Left kidney (tissue), 2 donors: ENCODE data around the gene TPSAB1. TPM values are rescaled to one million over a fixed set of nuclear protein-coding genes. Genes with fewer than 3 reads are reported as not detected.
"Not testable (repeated sequence)": the region's sequence is repeated elsewhere in the genome, so short reads cannot be mapped to it uniquely, and the experiment has no call there.

Experiments used
- DNase-seq: peaks from one replicate; pipeline ENCODE4 v3.0.0-alpha.2; 2013
- polyA plus RNA-seq: library from polyadenylated mRNA; unstranded; fragments of 120-200 nt; gene quantifications from one replicate; pipeline ENCODE4 v1.2.1, GENCODE V29; 2013; ENCODE audit not compliant: insufficient read length

The TPSAB1 gene
- polyA plus RNA-seq, 1 donor = not detected

DNA sequence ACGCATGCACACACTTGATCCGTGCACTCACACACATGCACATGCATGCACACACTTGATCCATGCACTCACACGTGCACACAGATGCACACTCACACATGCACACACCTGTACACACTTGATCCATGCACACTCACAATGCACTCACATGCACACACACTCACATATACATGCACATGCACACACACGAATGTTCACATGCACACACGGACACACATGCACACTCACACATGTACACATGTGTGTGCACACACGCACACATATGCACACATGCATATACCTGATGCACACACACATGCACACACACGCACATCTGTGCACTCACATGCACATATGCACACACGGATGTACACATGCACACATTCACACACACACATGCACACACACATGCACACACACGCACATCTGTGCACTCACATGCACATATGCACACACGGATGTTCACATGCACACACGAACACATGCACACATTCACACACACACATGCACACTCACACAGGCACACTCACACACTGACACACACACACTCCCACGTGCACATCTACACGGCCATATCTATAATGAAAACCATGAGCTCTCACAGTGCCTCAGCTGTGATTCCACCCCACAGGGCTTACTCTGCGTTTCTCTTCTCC, 7.5 kb downstream of the TPSAB1 start:
- DNase-seq = not testable (repeated sequence)

DNA sequence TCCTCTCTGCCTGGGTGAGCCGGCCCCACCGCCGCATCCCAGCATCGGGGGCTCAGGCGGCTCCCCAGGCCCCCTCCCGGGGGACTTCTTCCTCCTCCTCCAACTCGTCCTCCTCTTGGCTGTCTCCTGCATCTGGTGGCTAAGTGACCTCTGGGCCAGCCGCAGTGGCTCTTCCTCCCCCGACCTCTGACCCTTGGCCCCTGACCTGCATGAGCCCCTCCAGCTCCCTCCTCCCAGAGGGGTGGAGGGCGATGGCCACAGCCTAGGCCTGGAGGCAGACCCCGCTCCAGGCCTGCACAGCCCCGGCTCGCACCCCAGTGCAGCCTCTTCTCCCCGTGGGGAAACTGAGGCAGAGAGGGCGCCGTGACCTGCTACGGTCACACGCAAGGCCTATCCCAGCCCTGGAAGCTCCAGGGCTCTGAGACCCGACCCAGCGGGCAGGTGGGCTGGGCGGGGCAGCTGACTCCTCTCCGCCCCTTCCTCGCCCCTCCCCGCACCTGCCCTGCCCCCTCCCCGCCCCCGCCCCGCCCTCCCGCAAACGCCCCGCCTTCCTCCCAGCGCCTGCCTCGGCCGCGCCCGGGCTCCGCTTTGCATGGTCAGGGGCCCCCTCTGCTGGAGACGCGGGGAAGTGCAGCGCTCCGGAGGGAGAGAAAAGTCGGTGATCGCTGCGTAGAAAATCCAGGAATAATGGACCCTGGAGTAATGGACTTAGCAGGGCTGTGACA, 8.7 kb downstream of the TPSAB1 start:
- not testable (repeated sequence) for DNase-seq

DNA sequence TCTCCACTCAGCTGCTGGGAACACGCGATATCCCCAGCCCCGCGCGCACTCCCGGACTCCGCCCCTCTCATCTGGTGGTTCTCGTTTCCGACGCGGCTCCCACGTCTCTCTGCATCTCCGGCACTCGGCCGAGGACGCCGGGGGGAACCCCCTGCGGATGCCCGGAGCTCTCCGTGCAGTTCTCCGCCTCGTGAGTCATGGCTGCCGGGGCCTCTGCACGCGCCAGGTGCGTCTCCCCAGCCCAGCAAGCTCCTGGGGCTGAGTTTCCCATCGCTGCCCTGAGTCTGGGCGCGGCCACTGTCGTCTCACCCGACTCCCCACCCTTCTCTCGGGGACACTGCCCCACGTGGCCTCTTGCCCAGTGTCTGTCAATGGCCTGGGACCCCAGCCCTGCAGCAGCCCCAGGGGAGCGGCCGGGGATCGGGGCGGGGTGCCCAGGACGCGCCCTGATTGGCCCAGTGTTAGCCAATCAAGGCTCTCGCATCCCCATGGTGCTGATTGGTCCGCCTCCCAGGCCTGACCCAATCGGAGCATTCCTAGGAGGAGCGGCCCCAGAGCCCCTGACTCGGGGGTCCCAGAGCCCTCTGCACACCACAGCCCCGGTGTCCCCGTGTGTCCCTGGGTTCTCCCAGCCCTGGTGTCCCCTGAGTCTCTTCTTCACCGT, 13.3 kb downstream of the TPSAB1 start:
- not testable (repeated sequence) for DNase-seq

DNA sequence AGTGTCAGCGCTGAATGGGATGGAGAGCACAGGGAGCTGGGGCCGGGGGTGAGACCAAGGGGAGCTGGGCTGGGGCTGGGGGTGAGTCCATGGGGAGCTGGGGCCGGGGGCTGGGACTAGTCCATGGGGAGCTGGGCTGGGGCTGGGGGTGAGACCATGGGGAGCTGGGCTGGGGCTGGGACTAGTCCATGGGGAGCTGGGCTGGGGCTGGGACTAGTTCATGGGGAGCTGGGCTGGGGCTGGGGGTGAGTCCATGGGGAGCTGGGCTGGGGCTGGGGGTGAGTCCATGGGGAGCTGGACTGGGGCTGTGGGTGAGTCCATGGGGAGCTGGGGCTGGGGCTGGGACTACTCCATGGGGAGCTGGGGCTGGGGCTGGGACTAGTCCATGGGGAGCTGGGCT, 14.3 kb downstream of the TPSAB1 start:
- not testable (repeated sequence) for DNase-seq

DNA sequence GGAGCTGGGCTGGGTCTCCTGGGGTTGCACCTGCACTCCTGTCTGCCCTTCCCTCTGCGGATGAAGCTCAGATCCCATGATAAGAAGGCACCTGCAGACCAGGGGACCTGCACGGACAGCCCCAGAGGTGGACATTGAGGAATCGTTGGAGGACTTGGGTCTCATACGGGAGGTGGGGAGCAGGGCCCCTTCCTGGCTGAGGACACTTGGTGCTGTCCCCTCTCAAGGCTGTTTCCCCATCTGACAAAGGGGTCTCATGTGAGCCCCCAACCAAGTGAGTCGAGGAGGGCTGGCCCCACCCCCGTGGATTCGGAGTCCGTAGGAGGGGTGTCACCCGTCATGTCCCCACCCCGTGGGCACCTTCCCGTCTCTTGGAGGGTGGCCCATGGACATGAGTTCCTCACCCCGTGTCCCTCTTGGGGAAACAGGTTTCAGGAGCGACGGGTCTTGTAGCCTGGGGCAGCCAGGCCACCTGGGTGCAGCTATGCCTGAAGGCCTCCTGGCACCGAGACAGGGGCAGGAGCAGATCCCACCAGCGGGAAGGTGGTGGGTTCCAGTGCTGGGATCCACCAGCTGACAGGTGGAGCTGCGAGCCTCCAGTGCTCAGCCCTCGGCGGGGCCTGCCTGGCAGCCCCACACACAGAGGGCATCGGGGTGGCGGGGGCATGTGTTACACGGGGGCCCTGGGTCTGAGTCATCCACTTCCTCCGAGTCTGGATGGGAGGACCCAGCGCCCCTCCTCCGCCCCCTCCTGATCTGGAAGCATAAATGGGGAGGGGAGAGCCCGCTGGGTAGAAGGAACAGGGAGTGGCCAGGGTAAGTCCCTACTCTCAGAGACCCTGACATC, 15.0 kb downstream of the TPSAB1 start, which contains the start of gene TPSD1:
TSS of gene TPSD1 (plus strand) at position 794 of the 847 bp plus-strand sequence. CDS start 212 bp downstream, outside the sequence.
- DNase-seq = not testable (repeated sequence)

DNA sequence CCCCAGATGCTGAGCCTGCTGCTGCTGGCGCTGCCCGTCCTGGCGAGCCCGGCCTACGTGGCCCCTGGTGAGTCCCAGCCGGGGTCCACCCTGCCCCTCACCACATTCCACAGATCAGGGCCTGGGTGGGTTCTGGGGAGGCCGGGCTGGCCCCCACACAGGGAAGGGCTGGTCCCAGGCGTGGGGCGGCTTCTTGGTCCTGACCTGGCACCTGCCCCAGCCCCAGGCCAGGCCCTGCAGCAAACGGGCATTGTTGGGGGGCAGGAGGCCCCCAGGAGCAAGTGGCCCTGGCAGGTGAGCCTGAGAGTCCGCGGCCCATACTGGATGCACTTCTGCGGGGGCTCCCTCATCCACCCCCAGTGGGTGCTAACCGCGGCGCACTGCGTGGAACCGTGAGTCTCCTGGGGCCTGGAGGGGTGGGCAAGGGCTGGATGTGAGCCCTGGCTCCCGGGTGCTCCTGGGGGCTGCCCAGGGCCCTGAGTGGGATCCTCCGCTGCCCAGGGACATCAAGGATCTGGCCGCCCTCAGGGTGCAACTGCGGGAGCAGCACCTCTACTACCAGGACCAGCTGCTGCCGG, 15.9 kb downstream of the TPSAB1 start:
- not testable (repeated sequence) for DNase-seq

DNA sequence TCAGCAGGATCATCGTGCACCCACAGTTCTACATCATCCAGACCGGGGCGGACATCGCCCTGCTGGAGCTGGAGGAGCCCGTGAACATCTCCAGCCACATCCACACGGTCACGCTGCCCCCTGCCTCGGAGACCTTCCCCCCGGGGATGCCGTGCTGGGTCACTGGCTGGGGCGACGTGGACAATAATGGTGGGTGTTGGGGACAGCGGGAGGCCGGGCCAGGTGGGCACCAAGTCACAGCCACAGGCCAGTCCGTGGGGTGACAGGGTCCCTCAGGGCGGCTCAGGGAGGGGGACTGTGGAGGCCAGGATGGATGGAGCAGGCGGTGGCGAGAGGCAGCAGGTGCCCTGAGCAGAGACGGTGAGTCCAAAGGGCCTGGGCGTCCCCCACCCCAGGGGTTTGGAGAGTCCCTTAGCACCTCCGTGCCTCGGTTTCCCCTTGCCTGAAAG, 16.4 kb downstream of the TPSAB1 start:
- no peak for DNase-seq

DNA sequence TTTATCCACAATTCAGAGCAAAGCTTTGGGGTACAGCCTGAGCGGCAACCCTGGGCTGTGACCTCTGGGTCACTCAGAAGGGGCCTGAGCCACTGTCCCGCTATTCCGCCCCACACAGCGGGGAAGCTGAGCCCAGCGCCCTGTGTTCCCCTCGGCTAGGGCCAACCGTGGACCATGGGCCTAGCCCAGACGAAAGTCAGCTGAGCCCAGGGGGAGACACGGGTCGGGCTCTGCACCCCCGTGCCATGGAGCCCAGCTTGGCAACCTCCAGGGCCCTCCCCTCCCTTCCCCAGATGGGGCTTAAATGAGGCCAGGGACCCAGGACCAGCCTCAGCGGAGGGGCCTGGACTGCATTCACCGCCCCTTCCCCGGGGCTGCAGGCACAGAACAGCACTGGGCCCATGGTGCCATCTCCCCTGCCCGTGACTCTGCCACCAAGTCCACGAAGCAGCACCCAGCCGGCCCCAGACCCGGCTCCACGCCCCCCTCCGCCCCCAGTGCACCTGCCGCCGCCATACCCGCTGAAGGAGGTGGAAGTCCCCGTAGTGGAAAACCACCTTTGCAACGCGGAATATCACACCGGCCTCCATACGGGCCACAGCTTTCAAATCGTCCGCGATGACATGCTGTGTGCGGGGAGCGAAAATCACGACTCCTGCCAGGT, 17.2 kb downstream of the TPSAB1 start:
- no peak for DNase-seq

DNA sequence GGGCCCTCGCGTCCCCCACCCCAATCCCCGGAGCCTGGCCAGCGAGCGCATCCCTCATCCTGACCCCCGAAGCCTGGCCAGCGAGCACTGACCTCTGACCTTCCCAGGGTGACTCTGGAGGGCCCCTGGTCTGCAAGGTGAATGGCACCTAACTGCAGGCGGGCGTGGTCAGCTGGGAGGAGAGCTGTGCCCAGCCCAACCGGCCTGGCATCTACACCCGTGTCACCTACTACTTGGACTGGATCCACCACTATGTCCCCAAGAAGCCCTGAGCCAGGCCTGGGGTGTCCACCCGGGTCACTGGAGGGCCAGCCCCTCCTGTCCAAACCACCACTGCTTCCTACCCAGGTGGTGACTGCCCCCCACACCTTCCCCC, 17.7 kb downstream of the TPSAB1 start:
- no peak for DNase-seq

DNA sequence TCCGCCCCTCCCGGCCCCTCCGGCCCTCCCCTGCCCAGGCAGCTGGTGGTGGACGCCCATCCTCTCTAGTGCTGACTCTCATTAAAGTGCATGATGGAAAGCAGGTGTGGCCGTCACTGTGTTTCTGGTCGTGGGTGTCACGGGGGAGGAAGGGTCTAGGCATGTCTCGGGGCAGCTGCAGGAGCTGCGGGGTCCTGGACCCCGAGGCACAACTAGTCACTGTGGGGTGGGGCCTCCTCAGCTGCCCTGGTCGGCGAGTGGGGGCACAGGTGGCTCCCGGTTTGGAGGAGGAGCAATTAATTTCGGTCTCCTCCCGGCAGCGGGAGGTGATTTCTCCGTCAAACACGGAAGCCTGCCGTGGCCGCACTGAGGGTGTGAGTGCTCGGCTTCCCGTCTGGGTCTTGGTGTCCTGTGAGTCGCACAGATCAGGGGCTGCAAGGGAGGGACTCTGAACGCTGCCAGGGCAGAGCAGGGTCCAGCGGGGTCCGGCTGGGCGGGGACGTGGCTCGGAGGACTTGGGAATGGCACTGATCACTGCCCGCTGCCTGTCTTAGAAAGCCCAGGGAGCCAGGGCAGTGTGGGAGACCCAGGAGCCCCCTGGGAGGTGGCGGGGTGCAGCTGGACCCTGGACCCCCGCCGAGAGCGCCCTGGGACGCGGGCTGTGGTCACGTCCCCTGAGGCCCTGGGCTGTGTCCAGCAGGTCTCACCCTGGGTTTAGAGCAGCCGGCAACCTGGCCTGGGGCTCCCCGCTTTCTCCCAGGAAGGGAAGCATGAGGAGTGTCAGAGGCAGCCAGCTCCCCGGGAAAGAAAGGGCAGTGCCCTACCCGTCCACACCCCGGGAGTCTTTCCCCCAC, 18.6 kb downstream of the TPSAB1 start:
- DNase-seq = no peak

DNA sequence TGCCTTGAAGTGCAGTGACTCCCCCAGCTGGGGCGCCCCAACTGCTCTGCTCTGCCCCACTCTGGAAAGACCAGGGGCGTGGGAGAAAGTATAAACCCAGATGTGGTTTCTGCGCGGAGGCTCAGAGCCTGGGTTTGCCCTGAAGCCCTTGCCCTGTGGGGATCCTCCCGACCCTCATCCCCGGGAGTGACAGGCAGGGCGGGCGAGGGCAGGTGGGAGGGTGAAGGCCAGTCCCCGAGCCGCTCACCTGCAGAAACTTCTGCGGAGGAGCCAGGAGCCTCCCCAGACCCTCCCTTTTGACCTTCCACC, 19.2 kb downstream of the TPSAB1 start:
- DNase-seq = no peak

DNA sequence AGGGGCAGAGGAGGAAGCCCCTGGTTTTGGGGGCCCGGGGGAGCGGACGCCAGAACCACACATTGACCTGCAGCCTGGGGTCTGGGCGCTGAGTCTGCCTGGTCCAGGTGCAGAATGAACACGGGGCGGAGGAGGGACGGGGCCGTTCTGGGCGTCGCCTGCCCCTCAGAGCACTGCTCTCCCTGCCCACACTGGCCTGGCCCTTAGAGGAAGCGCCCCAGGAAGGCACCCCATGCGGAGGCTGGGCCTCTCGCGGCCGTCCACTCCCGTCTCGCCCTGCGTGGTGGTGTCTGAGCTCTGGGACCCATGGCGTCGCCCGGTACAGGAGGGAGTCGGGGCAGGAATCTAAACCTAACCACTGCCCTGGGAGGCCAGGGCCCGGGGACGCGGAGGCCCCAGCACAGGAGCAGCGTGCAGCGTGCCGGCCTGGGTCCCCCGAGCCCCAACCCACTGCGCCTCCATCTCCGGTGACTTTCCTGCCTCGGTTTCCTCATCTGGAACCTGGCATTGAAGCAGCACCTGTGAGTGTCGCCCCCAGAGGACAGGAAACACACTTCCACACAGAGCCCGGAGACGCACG, 19.7 kb downstream of the TPSAB1 start:
- DNase-seq = no peak

DNA sequence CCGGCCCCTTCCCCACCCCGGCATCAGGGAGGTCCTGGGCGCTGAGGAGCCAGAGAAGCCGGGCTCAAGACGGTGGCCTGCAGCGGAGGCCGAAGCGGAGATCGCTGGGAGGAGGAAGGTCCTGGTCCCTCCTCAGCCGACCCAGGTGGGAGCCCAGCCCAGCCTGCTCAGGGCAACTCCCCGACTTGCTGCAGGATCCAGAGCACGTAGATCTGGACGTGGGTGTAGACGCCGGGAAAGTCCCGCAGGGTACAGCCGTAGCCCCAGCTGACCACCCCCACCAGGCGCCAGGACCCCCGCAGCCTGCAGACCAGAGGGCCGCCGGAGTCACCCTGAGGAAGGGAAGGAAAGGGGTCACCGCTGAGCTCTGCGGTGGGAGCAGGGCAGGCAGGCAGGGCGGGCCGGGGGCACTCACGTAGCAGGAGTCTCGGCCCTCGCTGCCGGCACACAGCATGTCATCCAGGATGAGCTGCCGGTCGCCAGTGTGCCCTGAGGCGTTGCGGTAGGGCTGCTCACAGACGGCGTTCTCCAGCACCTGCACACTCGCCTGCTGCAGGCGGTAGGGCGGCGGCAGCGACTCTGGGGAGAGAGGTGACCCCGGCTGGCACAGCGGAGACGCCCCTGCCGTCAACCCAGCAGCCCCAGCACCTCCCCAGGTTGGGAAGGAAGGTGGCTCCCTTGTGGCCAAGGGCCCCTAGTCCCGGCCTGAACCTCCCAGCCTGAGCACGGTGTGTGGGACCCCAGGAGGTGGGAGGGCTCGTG, 20.8 kb downstream of the TPSAB1 start:
- no peak for DNase-seq

DNA sequence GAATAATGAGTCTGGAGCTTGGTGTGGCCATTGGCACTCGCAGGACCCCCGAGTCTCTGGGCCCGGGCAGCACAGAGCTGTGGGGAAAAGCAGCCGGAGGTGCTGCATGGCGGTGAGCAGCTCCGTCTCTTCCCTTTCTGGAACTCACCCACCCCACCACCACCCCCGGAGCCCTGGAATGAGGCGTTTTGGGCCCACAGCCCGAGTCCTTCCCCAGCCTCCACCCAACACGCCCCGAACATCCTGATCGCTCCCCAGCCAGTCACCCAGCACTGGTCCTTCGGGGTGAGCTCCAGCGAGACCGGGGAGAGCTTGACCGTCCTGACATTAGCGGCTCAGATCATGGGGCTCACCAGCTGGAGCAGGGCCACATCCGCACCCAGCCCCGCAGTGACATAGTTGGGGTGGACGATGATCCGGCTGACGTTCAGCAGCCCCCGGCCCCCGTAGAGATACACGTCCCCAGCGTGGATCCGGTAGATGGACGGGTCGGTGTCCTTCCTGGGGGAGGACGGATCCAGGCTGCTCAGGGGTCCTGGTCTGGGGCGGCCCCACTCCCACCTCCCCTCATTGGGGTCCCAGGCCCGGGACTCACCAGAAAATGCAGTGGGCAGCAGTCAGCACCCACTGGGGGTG, 21.8 kb downstream of the TPSAB1 start:
- DNase-seq = no peak

DNA sequence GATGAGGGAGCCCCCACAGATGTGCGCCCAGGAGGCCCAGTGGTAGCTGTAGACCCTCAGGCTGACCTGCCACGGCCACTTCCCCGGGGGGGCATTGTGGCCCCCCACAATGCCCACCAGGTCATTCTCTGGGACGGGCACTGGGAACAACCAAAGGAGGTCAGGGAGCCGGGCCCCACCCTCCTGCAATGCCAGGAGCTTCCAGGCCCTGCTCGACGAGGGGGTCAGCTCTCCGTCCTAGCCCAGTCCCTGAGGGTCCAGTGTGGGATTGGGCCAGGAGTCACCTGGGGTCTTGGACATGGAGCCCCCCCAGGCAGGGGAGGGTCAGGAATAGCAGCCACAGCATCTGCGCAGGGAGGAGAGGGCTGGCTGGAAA, 22.3 kb downstream of the TPSAB1 start:
- no peak for DNase-seq

DNA sequence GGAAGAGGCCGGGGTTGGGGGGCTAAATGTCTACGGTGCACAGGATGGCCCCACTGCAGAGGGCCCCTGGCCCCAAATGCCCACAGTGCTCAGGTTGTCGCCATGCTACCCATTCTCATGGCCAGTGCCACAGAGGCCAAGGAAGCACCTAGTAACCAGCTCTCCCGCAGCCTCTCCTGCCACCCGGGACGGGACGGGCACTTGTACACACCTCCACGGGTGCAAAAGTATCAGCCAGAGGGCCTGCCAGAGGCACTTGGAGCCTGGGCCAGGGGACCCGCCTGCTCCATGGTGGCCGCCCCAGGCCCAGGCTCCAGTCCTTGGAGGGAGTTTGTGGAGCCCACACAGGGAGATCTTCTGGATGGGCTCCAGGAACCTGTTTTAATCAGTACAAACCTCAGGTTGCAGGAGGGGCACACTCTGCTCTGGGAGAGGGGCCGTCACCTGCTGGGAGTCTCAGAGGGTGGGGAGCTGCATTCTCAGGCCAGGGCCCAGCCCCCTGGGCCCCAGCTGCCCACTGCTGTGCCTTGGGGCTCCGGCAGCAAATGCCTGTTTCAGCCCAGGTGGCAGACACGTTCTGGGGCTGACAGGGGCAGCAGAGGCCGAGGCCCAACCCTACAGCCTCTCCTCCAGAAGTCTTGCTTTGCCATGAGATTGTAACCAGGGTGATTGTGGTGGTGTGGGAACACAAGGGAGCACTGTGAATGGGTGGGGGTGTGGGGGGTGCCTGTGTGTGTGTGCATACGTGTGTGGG, 23.3 kb downstream of the TPSAB1 start:
- no peak for DNase-seq

DNA sequence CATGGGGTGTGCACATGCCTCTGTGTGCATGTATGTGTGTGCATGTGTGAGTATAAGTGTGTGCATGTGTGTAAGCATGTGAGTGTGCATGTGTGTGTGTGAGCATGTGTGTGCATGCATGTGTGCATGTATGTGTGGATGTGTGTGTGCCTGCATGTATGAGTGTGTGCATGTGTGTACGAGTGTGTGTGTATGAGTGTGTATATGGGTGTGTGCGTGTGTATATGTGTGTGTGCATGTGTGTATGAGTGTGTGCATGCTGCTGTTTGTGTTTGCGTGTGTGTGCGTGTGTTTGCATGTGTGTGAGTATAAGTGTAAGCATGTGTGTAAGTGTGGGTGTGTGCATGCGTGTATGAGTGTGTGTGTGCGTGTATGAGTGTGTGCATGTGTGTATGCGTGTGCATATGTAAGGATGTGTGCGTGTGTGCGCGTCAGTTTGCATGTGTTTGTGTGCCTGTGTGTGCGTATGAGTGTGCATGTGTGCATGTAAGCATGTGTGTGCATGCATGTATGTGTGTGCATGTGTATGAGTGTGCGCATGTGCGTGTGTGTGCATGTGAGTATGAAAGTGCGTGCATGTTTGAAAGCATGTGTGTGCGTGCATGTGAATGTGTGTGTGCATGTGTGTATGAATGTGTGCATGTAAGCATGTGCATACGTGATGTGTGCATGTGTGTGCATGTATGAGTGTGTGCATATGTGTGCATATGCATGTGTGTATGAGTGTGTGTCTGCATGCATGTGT, 24.0 kb downstream of the TPSAB1 start:
- DNase-seq = no peak
